SKM-1 treated with dmso at 0.1 percent for 144 hours (cell line): Measurements from ENCODE around the gene CCT6A.
"Not testable (repeated sequence)": the region's sequence is repeated elsewhere in the genome, so short reads cannot be mapped to it uniquely, and the experiment has no call there.

Experiments used
- DNase-seq: peaks from one replicate; lab custom pipeline; 2025; ENCODE audit not compliant: unreplicated experiment; lab: John Stamatoyannopoulos, UW

Gene CCT6A

GRCh38 chr7:56098187-56099008, 46.8 kb downstream of the CCT6A start:
- DNase-seq: not testable (repeated sequence)

- no peak for DNase-seq
These were observed 48.1 kb downstream of the CCT6A start for GRCh38 chr7:56099653-56100052.

GRCh38 chr7:56104138-56104537, 52.6 kb downstream of the CCT6A start:
- not testable (repeated sequence) for DNase-seq

GRCh38 chr7:56105508-56105907, 53.9 kb downstream of the CCT6A start:
- peak; percentile 3 for DNase-seq

DNA sequence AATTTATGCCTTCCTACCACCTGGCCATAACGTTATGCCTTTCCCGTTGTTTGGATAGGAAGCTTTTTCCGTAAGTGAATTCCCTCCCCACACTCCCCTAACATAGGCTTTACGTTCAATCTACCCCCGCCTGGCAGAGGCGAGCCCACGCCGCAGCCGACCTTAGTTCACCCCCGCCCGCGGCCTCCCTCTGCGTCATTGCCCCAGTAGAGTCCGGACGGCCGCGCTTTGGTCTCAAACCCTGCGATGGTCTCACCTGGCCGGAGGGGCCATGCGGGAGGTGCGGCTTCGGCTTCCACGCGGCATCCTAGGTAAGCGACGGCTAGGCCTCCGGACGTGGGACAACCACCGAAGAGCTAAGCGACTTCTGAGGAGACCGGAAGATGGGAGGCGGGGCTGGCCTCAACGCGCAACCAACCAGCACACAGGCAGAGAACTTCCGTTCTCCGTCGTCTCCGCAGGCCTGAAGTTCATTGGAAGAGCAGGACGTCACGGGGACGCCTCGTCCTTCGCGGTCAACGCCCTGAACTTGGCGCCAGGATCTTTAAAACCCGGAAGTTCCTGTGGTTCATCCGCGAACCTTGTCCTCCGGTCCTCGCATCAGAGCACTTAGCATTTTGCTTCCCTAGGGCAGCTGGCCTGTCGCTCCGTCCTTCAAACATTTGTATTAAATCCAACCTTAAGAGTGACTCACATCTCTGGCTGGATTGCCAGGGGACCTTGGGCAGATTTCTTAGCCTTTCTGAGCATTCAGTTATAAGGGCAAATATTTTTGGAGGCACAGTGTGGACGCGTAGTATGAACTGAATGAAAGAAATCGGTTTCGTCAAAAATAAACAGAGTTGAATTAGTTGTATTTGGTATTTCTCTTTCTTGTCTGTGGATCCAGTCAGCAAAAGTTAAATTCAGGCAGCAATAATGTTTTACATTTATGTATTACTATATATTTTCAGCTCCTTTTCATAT, 54.8 kb downstream of the CCT6A start, which contains the start of gene CHCHD2:
TSS of gene CHCHD2 (minus strand) at position 369 of the 966 bp plus-strand sequence. CDS start at position 306, 63 bp downstream.
- peak; percentile 98 for DNase-seq

GRCh38 chr7:56107954-56108258, 56.3 kb downstream of the CCT6A start:
- no peak for DNase-seq

DNA sequence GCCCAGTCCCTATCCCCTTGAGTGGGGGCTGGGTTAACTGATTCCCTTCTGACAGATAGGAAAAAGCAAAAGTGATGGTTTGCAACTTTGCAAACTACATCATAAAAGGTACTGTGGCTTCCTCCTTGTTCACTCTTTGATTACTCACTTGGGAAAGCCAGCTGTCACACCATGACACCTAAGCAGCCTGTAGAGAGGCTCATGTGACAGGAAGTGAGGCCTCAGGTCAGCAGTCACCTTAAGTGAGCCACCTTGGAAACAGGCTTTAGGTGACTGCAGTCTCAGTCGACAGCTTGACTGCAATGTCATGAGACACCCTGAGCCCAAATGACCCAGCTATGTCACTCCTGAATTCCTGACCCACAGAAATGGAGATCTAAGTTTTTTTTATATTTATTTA, 59.0 kb downstream of the CCT6A start:
- DNase-seq: no peak

DNA sequence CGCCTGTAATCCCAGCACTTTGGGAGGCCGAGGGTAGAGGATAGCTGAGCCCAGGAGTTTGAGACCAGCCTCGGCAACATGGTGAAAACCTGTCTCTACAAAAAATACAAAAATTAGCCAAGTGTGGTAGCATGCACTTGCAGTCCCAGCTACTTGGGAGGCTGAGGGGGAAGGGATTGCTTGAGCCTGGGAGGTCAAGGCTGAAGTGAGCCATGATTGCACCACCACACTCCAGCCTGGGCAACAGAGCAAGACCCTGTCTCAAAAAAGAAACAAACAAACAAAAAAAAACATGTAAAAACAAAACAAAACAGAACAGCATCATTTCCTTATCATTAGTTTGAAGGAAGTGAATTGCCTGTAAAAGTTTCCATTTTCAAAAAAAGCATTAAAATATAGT, 60.7 kb downstream of the CCT6A start:
- not testable (repeated sequence) for DNase-seq
